SKM-1 treated with dmso at 0.1 percent for 144 hours (cell line): ENCODE data around the gene C4A.
A peak's percentile ranks its signal among the peaks of the same experiment; 100 is the strongest.
"Not testable (repeated sequence)": the region's sequence is repeated elsewhere in the genome, so short reads cannot be mapped to it uniquely, and the experiment has no call there.

Experiments
- DNase-seq: peaks from one replicate; lab custom pipeline; 2025; ENCODE audit not compliant: unreplicated experiment; lab: John Stamatoyannopoulos, UW

Gene C4A

DNA sequence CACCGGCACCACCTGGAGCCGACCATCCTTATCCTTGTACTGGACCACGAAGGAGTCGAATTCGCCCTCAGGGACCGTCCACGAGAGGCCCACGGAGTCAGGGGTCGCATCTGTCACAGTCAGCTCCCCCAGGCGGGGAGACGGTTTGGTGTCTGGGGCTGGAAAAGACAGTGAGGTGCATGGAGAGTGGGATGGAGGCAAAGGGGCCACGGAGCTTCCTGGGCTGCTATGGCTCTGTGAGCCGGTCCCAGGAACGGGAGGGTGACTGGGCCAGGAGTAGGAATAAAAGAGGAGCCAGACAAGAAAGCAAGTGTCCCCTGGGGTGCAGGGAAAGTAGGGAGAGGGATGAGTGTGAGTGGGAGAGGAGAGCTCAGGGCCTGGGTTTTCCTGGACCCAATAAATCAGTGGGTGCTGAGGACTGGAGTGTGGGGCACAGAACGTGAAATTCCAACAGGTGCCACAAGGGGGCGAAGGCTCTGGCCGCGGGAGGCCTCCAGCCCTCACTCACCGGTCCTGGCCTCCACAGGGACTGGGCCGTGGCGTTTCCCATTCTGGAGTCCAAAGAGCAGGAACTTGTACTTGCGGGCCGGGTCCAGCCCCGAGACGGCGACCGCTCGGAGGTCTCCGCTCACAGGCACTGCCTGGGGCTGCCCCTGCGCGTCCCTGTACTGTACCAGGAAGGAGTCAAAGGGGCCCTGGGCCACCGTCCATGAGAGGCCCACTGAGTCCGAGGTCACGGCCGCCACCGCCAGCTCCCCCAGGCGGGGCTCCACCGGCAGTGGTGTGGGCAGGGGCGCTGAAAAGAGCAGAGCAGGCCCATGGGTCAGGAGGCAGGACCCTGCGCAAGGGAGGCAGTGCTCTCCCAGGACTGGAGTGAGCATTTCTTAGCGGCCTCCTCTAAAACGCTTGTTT lies 66.3 kb downstream of the C4A start:
- peak; percentile 43 for DNase-seq

DNA sequence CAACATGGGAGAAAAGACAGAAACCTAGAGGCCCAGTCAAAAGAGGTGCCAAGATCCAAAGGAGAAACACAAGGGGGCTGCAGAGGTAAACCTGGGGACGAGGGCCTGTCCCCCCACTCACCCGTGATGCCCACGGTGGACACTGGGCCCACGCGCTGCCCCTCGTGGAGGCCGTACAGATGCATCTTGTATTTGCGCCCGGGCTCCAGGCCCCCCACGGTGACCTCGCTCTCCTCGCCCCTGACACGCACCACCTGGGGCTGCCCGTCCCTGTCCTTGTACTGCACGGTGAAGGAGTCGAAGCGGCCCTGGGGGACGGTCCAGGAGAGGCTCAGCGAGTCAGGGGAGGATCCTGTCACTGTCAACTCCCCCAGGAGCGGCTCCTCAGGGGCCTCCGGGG lies 67.3 kb downstream of the C4A start:
- DNase-seq, result not testable (repeated sequence)

DNA sequence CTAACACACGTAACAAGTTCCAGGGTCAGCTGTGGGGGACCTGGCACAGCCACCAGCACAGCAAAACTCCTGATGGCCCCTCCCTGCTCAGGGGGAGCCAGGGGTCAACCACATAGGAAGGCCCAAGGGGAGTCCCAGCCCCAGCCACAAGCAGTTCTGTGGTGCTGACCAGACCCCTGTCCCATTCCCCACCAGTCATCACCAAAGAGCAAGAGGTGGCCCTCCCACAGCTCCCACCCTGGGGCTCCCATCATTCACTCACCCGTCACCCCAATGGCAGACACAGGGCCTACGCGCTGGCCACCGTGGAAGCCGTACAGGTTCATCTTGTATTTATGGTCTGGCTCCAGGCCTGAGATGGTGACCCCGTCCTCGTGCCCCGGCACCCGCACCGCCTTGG lies 67.9 kb downstream of the C4A start:
- DNase-seq, result not testable (repeated sequence)

DNA sequence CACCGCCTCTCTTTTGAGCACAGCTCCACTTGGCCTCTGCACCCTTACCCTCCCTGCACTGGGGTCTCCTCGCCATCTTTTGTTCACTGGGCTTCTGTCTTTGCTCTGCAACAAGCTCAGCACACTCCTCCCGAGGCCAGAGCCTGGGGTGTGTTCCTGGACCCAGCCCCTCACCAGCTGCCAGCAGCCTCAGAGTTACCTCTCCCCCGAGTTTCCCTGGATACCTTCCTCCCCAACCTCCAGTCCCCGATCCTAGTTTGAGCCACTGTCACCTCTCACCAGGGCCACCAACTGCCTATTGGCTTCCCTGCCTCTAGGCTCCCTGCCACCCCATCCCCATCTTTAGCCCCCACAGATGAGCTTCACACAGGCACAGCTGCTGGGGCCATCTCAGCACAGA lies 68.7 kb downstream of the C4A start:
- no peak for DNase-seq
